Measurements from ENCODE around the gene CCDC80.
"Not testable (repeated sequence)": the region's sequence is repeated elsewhere in the genome, so short reads cannot be mapped to it uniquely, and the experiment has no call there.

Gene CCDC80

GRCh38 chr3:112579232-112579631, 61.7 kb downstream of the CCDC80 start:
- DNase-seq, result peak in 1 of 2 donors; percentile 1

DNA sequence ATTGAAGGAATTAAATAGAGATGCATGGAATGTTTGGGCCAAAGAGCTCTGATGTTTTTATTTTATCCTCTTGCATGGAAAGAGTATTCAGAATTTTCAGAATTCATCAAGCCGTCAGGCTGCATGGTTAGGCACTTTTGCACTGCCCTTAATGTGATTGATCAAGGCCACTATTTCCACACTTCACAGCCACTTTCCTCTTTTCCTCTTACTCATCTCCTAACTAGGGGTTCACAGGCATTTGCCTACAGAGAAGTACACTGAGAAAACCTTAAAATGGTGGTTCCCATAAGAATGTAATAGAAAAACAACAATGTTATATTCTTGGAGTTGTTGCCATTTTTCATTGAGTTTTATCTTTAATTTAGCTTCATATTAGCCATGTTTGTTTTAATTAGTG, 68.2 kb downstream of the CCDC80 start:
- DNase-seq, result no peak

DNA sequence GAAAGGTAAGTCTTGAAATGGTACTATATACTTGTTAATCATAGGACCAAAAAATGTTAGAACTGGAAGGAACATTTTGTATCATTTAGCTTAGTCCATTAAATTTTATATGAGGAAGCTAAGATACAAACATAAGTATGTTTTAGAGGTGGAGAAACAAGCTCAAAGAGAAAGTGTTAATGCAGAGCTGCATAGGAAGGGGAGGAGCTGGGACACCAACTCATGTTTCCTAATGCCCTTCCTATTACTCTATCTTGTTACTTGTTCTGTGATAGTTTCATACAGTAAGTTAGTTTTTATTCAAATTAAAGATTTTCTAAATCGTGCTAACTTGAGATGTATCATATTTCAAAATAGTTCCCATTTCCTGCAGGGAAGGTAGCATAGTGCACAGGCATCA, 71.7 kb downstream of the CCDC80 start:
- DNase-seq, result no peak

GRCh38 chr3:112568642-112569041, 72.3 kb downstream of the CCDC80 start:
- DNase-seq, result no peak

DNA sequence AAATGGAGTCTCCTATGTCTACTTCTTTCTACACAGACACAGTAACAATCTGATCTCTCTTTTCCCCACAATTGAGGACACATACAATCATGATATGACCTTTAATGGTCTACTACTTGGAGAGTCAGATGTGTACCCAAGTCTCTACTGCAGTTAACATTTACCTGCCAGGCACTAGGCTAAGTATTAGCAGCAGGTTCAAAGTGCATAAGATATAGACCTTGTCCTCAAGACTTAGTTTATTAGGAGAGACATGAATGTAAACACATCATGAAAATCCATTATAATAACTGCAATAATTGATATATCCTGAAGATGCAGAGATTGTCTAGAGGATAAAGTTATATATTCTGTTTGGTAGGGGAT, 76.0 kb downstream of the CCDC80 start:
- DNase-seq, result no peak

GRCh38 chr3:112564247-112564939, 76.5 kb downstream of the CCDC80 start:
- not testable (repeated sequence) for DNase-seq

DNA sequence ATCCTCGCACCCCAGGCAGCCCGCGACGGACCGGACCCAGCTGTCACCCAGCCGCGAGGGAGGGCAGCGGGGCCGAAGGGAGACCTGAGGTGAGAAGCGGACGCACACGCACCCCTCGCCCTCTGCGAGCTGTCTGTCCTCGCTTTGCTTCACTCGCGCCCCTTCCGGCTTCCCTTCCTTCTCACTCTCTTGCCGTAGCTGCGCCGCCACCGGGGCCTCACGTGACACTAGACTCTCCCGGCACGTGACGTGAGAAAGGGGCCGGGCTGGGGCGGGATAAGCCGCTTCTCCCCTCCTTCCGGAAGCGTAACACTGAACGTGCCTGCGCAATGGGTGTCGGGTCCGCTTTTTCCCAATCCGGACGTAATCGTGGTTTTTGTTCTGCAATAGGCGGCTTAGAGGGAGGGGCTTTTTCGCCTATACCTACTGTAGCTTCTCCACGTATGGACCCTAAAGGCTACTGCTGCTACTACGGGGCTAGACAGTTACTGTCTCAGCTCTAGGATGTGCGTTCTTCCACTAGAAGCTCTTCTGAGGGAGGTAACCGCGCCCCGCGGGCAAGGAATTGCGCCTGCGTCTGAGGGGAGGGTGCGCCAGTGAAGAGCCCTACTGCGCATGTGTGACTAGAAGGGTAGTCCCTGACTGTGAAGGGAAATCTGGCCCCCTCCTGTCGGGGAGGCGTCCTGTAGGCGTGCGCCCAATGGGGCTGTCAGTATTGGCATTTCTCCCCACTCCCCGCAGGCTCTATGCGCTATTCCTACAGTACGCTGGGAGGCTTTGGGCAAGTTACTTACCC, 79.0 kb downstream of the CCDC80 start, which contains the start of the genes ATG3 and SLC35A5:
TSS of gene ATG3 (minus strand) at position 229 of the 796 bp plus-strand sequence. CDS start 434 bp downstream, outside the sequence.
TSS of gene SLC35A5 (plus strand) at position 312 of the 796 bp plus-strand sequence. CDS start 1,359 bp downstream, outside the sequence.
- peak; percentile 98 to 99 for DNase-seq

GRCh38 chr3:112561484-112561733, 79.5 kb downstream of the CCDC80 start:
- DNase-seq, result no peak

DNA sequence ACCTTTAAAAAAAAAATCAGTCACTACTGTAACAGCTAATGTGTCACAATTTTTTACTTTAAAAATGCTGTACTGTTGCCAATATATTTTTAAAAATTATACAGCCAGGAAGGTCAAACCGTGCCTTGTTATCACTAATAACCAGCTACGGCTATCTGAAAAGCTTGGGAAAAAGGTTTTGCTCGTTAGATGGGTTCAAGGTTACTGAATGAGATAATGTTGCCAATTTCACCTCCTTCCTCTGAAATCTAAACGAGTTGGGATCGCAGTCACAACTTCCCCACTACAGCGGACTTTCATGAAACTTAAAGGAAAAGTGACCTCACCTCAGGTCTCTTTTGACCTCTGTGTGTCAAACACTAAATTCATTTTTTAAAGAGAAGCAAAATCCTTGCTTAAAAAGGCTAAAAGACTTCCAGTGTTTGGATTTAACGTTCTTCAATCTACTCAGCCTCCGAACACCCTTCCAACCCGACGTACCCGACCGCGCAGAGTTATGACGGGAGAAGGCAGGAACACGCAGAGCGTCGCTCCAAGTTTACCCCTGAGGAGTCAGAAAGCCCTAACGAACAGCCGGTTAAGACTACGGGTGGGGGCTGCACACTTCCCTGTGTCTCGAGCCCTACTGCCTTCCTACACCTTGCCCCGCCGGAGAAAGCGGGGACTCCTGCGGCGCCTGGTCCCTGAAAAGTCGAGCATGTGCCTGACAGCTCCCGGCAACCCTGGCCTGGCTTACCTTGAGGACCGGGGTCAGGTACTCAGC, 80.0 kb downstream of the CCDC80 start:
- DNase-seq, result peak; percentile 60 to 68

- no peak for DNase-seq
Observed at GRCh38 chr3:112560307-112560706, 80.6 kb downstream of the CCDC80 start.

- DNase-seq, result no peak
Observed at GRCh38 chr3:112557976-112558375, 83.0 kb downstream of the CCDC80 start.

DNA sequence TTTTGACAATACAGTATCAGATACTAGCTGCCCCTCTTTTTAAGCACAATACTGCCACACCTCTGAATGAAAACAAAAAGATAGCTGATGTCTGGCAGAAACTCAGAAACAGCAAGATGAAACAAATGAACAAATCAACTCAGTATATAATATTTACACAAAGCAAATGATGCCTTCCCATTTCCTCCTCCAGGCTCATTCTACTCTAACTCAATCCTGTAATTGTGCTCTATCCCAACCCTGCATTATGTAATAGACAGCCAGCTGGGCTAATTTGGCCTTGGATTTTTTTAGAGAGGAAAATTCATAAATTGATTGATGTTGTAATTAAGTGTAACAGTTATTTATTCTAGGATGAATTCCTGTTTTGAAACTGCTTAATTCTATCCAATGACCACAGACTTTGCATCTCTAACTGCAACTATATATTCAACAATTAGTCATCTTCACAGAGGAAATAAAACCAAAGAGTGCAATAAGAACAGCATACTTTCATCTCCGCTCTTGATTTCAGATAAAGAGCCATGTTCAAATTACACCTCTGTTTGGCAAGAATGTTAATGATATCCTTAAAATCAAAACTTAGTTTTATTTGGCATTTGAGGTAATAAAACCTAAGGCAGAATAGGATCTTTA, 85.3 kb downstream of the CCDC80 start:
- DNase-seq, result no peak

DNA sequence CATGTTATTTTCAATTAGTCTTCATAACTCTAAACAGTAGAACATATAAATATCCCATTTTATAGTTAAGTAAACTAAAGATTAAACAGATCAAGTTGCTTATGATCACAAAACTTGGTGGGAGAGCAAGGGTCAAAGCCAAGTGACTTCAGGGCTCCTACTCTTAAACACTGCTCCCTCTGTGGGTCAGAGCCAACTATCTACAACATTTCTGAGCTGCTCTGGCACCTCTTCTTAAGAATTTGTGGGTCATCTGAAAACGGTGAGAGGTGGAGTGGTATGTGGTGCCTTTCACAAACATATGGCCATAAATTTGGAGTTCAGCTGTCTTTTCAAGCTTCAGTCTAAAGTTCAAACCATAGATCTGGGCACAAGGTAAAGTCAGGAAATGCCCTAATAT, 90.1 kb downstream of the CCDC80 start:
- no peak for DNase-seq
